GM23338 (cell line): Measurements from ENCODE around the gene TMEM150C. TPM values are rescaled to one million over a fixed set of nuclear protein-coding genes. Genes with fewer than 3 reads are reported as not detected.

Experiments used
- ATAC-seq: fragments of 200-7000 bp; cut with Tn5 transposase; 3 replicates; pipeline ENCODE4 v1.9.1; 2020
- DNase-seq: peaks from one replicate; pipeline ENCODE4 v3.0.0-alpha.2; 2015; ENCODE audit warnings: low spot score
- H2AFZ ChIP-seq: fragments of 200-600 bp; sonication (generic); 2 replicates; pipeline ENCODE4 v1.8.0; 2016; ENCODE audit warnings: antibody characterized with exemption, mild to moderate bottlenecking, moderate library complexity
- H3F3A ChIP-seq: fragments of 200-600 bp; sonication (generic); replicated peaks from 2 replicates; pipeline ENCODE4 v1.8.0; 2017; ENCODE audit warnings: antibody characterized with exemption, mixed run types, low read depth
- H3K27ac ChIP-seq: fragments of 200-600 bp; sonication (generic); 2 replicates; pipeline ENCODE4 v1.6.1; 2016; ENCODE audit warnings: low read depth
- H3K27me3 ChIP-seq: fragments of 200-600 bp; sonication (generic); 2 replicates; pipeline ENCODE4 v1.8.0; 2016; ENCODE audit warnings: mild to moderate bottlenecking, mixed run types, moderate library complexity; ENCODE audit not compliant: insufficient read depth
- H3K36me3 ChIP-seq: fragments of 200-600 bp; sonication (generic); 2 replicates; pipeline ENCODE4 v1.8.0; 2016; ENCODE audit warnings: mild to moderate bottlenecking; ENCODE audit not compliant: insufficient read depth
- H3K4me1 ChIP-seq: fragments of 200-600 bp; sonication (generic); 2 replicates; pipeline ENCODE4 v1.8.0; 2016; ENCODE audit warnings: mild to moderate bottlenecking, moderate library complexity; ENCODE audit not compliant: insufficient read depth
- H3K4me2 ChIP-seq: fragments of 200-600 bp; sonication (generic); 2 replicates; pipeline ENCODE4 v1.7.1; 2017; ENCODE audit warnings: mixed run types
- H3K4me3 ChIP-seq: fragments of 200-600 bp; sonication (generic); 2 replicates; pipeline ENCODE4 v1.6.1; 2016; ENCODE audit warnings: mixed run types
- H3K79me2 ChIP-seq: fragments of 200-600 bp; sonication (generic); replicated peaks from 2 replicates; pipeline ENCODE4 v1.8.0; 2017; ENCODE audit warnings: mild to moderate bottlenecking; ENCODE audit not compliant: insufficient read depth
- H3K9me2 ChIP-seq: fragments of 200-600 bp; sonication (generic); 2 replicates; pipeline ENCODE4 v1.8.0; 2017; ENCODE audit not compliant: insufficient read depth
- H4K20me1 ChIP-seq: fragments of 200-600 bp; sonication (generic); replicated peaks from 2 replicates; pipeline ENCODE4 v1.8.0; 2017; ENCODE audit warnings: mild to moderate bottlenecking; ENCODE audit not compliant: insufficient read depth
- H3K27ac Mint-ChIP-seq: 2 replicates; pipeline ENCODE4 v1.8.0; 2020; ENCODE audit warnings: inconsistent platforms, mild to moderate bottlenecking, moderate library complexity, mixed read lengths
- H3K27me3 Mint-ChIP-seq: 3 replicates; pipeline ENCODE4 v1.8.0; 2022; ENCODE audit warnings: low read depth, mild to moderate bottlenecking, moderate library complexity, mixed read lengths, inconsistent platforms; ENCODE audit not compliant: insufficient read depth, poor library complexity
- H3K36me3 Mint-ChIP-seq: 3 replicates; pipeline ENCODE4 v1.8.0; 2021; ENCODE audit warnings: low read depth, mild to moderate bottlenecking, inconsistent platforms, moderate library complexity, mixed read lengths
- H3K4me1 Mint-ChIP-seq: 3 replicates; pipeline ENCODE4 v1.8.0; 2020; ENCODE audit warnings: mild to moderate bottlenecking, inconsistent platforms, mixed read lengths
- H3K4me3 Mint-ChIP-seq: 3 replicates; pipeline ENCODE4 v1.8.0; 2021; ENCODE audit warnings: moderate library complexity, mild to moderate bottlenecking, inconsistent platforms, mixed read lengths
- H3K9me3 Mint-ChIP-seq: 3 replicates; pipeline ENCODE4 v1.8.0; 2020; ENCODE audit warnings: moderate library complexity, mild to moderate bottlenecking, inconsistent platforms, mixed read lengths
- CREB1 ChIP-seq: fragments of 250-450 bp; sonication (Bioruptor Pico); IDR thresholded peaks from 2 replicates; pipeline ENCODE4 v1.5.0; 2020; ENCODE audit warnings: low read depth, mild to moderate bottlenecking, moderate library complexity
- EZH2 ChIP-seq: fragments of 200-600 bp; sonication (generic); IDR thresholded peaks from one replicate; pipeline ENCODE4 v1.8.0; 2017; ENCODE audit warnings: antibody characterized with exemption, mild to moderate bottlenecking, low read depth; ENCODE audit not compliant: unreplicated experiment
- EZH2phosphoT487 ChIP-seq: fragments of 200-600 bp; sonication (generic); IDR thresholded peaks from one replicate; pipeline ENCODE4 v1.8.1; 2018; ENCODE audit warnings: antibody characterized with exemption; ENCODE audit not compliant: unreplicated experiment
- JUNB ChIP-seq: IDR thresholded peaks from one replicate; pipeline ENCODE4 v1.6.1; 2016; ENCODE audit warnings: antibody characterized with exemption; ENCODE audit not compliant: unreplicated experiment
- REST ChIP-seq: IDR thresholded peaks from one replicate; pipeline ENCODE4 v1.6.1; 2018; ENCODE audit warnings: antibody characterized with exemption; ENCODE audit not compliant: unreplicated experiment
- STAT1 ChIP-seq: IDR thresholded peaks from one replicate; pipeline ENCODE4 v1.6.1; 2016; ENCODE audit warnings: antibody characterized with exemption; ENCODE audit not compliant: unreplicated experiment
- ZNF114 ChIP-seq: fragments of 250-450 bp; sonication (Bioruptor Pico); IDR thresholded peaks from 2 replicates; pipeline ENCODE4 v1.5.0; 2020; ENCODE audit warnings: mild to moderate bottlenecking, moderate library complexity
- ZNF331 ChIP-seq: fragments of 250-450 bp; sonication (Bioruptor Pico); IDR thresholded peaks from 2 replicates; pipeline ENCODE4 v1.5.0; 2020; ENCODE audit warnings: low read depth, mild to moderate bottlenecking, moderate library complexity
- polyA plus RNA-seq: library from polyadenylated mRNA; unstranded; fragments of >200 nt; fragmentation: Nextera tagmentation; extraction: Ambion mirVana; gene quantifications from 2 replicates; pipeline ENCODE4 v1.2.1, GENCODE V29; 2016
- total RNA-seq: library from RNA; depleted of rRNA; stranded (reverse); fragments of >200 nt; shearing (Covaris generic); gene quantifications from 2 replicates; pipeline ENCODE4 v1.2.3, GENCODE V29; 2014
- TF ChIP-seq, protein P1 (sequence below): fragments of 250-450 bp; sonication (Bioruptor Pico); IDR thresholded peaks from 2 replicates; pipeline ENCODE4 v1.5.0; 2020; ENCODE audit warnings: mild to moderate bottlenecking, moderate library complexity

TMEM150C gene
- total and polyA plus RNA-seq, 2 experiments from 2014 or later: 1.7 to 4.0 TPM

DNA sequence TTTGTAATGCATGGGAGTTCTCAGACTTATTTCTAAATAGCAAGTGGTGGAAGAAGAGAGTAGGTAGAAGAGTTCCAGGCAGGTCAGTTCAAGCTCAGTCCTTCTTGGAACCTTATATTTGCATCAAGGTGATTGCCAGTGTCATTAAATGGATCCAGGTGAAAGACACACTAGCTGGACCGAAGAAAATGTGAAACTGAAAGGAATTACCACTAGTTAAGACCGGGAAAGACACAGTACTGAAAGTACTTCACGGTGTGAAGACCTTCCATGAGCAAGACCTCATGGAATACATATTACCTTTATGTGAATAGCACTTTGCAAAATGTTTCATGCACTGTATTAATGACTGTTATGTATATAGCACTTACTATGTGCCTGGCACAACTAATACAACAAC, 19.1 kb downstream of the TMEM150C start:
- no peaks in the 10 kb centered on the region for H3K36me3 Mint-ChIP-seq
- Histone ChIP-seq H2AFZ (no peak overlapping the region), H3K9me2 (no peaks in the 10 kb centered on the region; the same call in 1 of the 2 replicates), H3K4me3 (no peak overlapping the region), H3K27me3 (no peaks in the 10 kb centered on the region), H3K4me1 (no peaks in the 10 kb centered on the region), H3K36me3 (no peaks in the 10 kb centered on the region), H3K79me2 (no peaks in the 10 kb centered on the region), H3K27ac (no peak overlapping the region), H3K4me2 (no peak overlapping the region), H4K20me1 (no peaks in the 10 kb centered on the region), H3F3A (no peaks in the 10 kb centered on the region)
- H3K27me3 Mint-ChIP-seq: no peaks in the 10 kb centered on the region
- TF ChIP-seq STAT1 (no peak), EZH2phosphoT487 (no peak), CREB1 (CRISPR knock-in tag) (no peak), ZNF114 (no peak), REST (no peak), JUNB (no peak), ZNF331 (CRISPR knock-in tag) (no peak), EZH2 (no peak)
- TF ChIP-seq, protein P1, sequence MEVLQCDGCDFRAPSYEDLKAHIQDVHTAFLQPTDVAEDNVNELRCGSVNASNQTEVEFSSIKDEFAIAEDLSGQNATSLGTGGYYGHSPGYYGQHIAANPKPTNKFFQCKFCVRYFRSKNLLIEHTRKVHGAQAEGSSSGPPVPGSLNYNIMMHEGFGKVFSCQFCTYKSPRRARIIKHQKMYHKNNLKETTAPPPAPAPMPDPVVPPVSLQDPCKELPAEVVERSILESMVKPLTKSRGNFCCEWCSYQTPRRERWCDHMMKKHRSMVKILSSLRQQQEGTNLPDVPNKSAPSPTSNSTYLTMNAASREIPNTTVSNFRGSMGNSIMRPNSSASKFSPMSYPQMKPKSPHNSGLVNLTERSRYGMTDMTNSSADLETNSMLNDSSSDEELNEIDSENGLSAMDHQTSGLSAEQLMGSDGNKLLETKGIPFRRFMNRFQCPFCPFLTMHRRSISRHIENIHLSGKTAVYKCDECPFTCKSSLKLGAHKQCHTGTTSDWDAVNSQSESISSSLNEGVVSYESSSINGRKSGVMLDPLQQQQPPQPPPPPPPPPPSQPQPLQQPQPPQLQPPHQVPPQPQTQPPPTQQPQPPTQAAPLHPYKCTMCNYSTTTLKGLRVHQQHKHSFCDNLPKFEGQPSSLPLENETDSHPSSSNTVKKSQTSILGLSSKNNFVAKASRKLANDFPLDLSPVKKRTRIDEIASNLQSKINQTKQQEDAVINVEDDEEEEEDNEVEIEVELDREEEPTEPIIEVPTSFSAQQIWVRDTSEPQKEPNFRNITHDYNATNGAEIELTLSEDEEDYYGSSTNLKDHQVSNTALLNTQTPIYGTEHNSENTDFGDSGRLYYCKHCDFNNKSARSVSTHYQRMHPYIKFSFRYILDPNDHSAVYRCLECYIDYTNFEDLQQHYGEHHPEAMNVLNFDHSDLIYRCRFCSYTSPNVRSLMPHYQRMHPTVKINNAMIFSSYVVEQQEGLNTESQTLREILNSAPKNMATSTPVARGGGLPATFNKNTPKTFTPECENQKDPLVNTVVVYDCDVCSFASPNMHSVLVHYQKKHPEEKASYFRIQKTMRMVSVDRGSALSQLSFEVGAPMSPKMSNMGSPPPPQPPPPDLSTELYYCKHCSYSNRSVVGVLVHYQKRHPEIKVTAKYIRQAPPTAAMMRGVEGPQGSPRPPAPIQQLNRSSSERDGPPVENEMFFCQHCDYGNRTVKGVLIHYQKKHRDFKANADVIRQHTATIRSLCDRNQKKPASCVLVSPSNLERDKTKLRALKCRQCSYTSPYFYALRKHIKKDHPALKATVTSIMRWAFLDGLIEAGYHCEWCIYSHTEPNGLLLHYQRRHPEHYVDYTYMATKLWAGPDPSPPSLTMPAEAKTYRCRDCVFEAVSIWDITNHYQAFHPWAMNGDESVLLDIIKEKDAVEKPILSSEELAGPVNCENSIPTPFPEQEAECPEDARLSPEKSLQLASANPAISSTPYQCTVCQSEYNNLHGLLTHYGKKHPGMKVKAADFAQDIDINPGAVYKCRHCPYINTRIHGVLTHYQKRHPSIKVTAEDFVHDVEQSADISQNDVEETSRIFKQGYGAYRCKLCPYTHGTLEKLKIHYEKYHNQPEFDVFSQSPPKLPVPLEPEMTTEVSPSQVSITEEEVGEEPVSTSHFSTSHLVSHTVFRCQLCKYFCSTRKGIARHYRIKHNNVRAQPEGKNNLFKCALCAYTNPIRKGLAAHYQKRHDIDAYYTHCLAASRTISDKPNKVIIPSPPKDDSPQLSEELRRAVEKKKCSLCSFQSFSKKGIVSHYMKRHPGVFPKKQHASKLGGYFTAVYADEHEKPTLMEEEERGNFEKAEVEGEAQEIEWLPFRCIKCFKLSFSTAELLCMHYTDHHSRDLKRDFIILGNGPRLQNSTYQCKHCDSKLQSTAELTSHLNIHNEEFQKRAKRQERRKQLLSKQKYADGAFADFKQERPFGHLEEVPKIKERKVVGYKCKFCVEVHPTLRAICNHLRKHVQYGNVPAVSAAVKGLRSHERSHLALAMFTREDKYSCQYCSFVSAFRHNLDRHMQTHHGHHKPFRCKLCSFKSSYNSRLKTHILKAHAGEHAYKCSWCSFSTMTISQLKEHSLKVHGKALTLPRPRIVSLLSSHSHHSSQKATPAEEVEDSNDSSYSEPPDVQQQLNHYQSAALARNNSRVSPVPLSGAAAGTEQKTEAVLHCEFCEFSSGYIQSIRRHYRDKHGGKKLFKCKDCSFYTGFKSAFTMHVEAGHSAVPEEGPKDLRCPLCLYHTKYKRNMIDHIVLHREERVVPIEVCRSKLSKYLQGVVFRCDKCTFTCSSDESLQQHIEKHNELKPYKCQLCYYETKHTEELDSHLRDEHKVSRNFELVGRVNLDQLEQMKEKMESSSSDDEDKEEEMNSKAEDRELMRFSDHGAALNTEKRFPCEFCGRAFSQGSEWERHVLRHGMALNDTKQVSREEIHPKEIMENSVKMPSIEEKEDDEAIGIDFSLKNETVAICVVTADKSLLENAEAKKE: no peak
- H3K4me3 Mint-ChIP-seq: no peak overlapping the region
- H3K4me1 Mint-ChIP-seq: no peaks in the 10 kb centered on the region
- H3K27ac Mint-ChIP-seq: no peak overlapping the region
- DNase-seq (no peak), ATAC-seq (no peak)
- no peaks in the 10 kb centered on the region for H3K9me3 Mint-ChIP-seq
